ENCODE results near the gene CRPPA.

- TF ChIP-seq POLR2AphosphoS5 (IDR thresholded peaks at IDR 0.05) (peak; percentile 96 to 100 (median 97)), CTCF (IDR thresholded peaks at IDR 0.05) (no peak), POLR2A (IDR thresholded peaks at IDR 0.05) (no peak), EP300 (IDR thresholded peaks at IDR 0.05) (no peak)
Observed at GRCh38 chr7:16399265-16399831, 22.0 kb downstream of the CRPPA start.
